ENCODE results near the gene EXOC6B. TPM values are rescaled to one million over a fixed set of nuclear protein-coding genes. Genes with fewer than 3 reads are reported as not detected.

EXOC6B gene
- total RNA-seq, 1 experiment from 2014 or later = 40.1 TPM

- H4K5ac ChIP-seq (ENCODE audit: insufficient read length, low read depth, low read length) = no peak overlapping the region
- H4K20me1 ChIP-seq (ENCODE audit: control insufficient read depth, insufficient read depth, insufficient read length) = no peaks in the 10 kb centered on the region
- Mint-ChIP-seq H3K4me1 (peaks cover 0 to 4% of the 10 kb centered on the region in 2 experiments; a peak in 1 of 4 replicates), H3K36me3 (ENCODE audit: insufficient read depth in 1 of 3, low read depth in 3 of 3) (no peaks in the 10 kb centered on the region), H3K9me3 (no peaks in the 10 kb centered on the region), H3K27me3 (ENCODE audit: low read depth) (peaks cover 42% of the 10 kb centered on the region), H3K4me3 (no peak overlapping the region), H3K27ac (no peak overlapping the region)
- H2AK5ac ChIP-seq (ENCODE audit: insufficient read length, low read length) = no peak overlapping the region
- H3K9me3 ChIP-seq (ENCODE audit: control insufficient read depth, low read depth, low read length) = no peaks in the 10 kb centered on the region
- no peak overlapping the region for H3K56ac ChIP-seq (ENCODE audit: insufficient read length, low read depth, low read length)
- DNase-seq = no peak
- H3T11ph ChIP-seq (ENCODE audit: low read length) = no peak overlapping the region
- H3K4me1 ChIP-seq (ENCODE audit: insufficient read depth, low read length) = no peaks in the 10 kb centered on the region
- H4K8ac ChIP-seq (replicated peaks; ENCODE audit: insufficient read length, low read depth, low read length) = no peak overlapping the region
- no peaks in the 10 kb centered on the region for H3K23me2 ChIP-seq (ENCODE audit: insufficient read length, low read depth, low read length, poor library complexity, severe bottlenecking)
- H3K9ac ChIP-seq (ENCODE audit: extremely low read depth, insufficient read length, low read length) = no peak overlapping the region
- H3K4me2 ChIP-seq (ENCODE audit: insufficient read depth, insufficient read length, low read length) = no peak overlapping the region
- no CpG with 5 or more reads among the region's 2 CpGs for WGBS (ENCODE audit: extremely low coverage, insufficient read length, low lambda C conversion rate)
- no peak overlapping the region for H2BK20ac ChIP-seq (ENCODE audit: low read depth, low read length, poor library complexity, severe bottlenecking)
- H3K27ac ChIP-seq (ENCODE audit: insufficient read length, low read depth, low read length) = no peak overlapping the region
- TF ChIP-seq CTCF (conservative IDR thresholded peaks at IDR 0.05) = no peak
- no peaks in the 10 kb centered on the region for H3K79me1 ChIP-seq (ENCODE audit: insufficient read depth, low read depth, low read length, poor library complexity, severe bottlenecking)
- no peak overlapping the region for H3K14ac ChIP-seq (ENCODE audit: insufficient read depth, low read length)
- H2BK5ac ChIP-seq (ENCODE audit: insufficient read length, low read length) = no peak overlapping the region
- no peak overlapping the region for H2BK12ac ChIP-seq (ENCODE audit: insufficient read length, low read depth, low read length)
- no peak overlapping the region for H3K4ac ChIP-seq (ENCODE audit: low read depth, low read length)
- H3K27me3 ChIP-seq (ENCODE audit: insufficient read depth, low read length) = no peaks in the 10 kb centered on the region; the same call in 1 of the 2 replicates
- H2AFZ ChIP-seq (ENCODE audit: low read length) = no peak overlapping the region
- no peak overlapping the region for H3K18ac ChIP-seq (ENCODE audit: insufficient read length, low read depth, low read length)
- H2BK15ac ChIP-seq (ENCODE audit: low read depth, low read length) = no peak overlapping the region
- H4K91ac ChIP-seq (ENCODE audit: insufficient read length, low read depth, low read length) = no peak overlapping the region
- no peaks in the 10 kb centered on the region for H3K79me2 ChIP-seq (ENCODE audit: insufficient read depth, low read length)
- no peak overlapping the region for H3K23ac ChIP-seq (ENCODE audit: insufficient read length, low read depth, low read length)
- no peak overlapping the region for H2BK120ac ChIP-seq (ENCODE audit: low read depth, low read length, poor library complexity, severe bottlenecking)
Observed at GRCh38 chr2:72156872-72157271, 669.0 kb downstream of the EXOC6B start.
